Panc1 (cell line): ENCODE measurements around the gene SH3BP4. TPM values are rescaled to one million over a fixed set of nuclear protein-coding genes. Genes with fewer than 3 reads are reported as not detected.
A peak's percentile ranks its signal among the peaks of the same experiment; 100 is the strongest.

Experiments used
- ATAC-seq: fragments of 200-7000 bp; cut with Tn5 transposase; 2 replicates; pipeline ENCODE4 v1.9.1; 2020; ENCODE audit warnings: mild to moderate bottlenecking, moderate library complexity
- BruUV-seq: library from RNA; stranded (reverse); fragments of 400-500 nt; replicated peaks from 2 replicates; lab custom pipeline; 2021; lab: Mats Ljungman, UMichigan
- CTCF ChIA-PET: fragments of 300-600 bp; sonication (Branson Sonifier 250); formaldehyde crosslinking; loops from one replicate; lab custom pipeline; 2022; ENCODE audit warnings: antibody characterized with exemption; lab: Charles Lee
- POLR2A ChIA-PET: fragments of 300-600 bp; sonication (Branson Sonifier 250); formaldehyde crosslinking; loops from one replicate; lab custom pipeline; 2022; ENCODE audit warnings: antibody characterized with exemption; lab: Charles Lee
- DNase-seq: peaks from one replicate; pipeline ENCODE4 v3.0.0-alpha.2; 2010; ENCODE audit warnings: low read depth, low spot score
- H3K27ac ChIP-seq: 2 replicates; pipeline ENCODE4 v1.5.1; 2011; ENCODE audit warnings: mild to moderate bottlenecking, low read length, inconsistent platforms
- H3K27me3 ChIP-seq: fragments of 200-500 bp; sonication (Bioruptor generic); 2 replicates; pipeline ENCODE4 v1.6.0; 2014; ENCODE audit warnings: low read length, inconsistent platforms; ENCODE audit not compliant: control insufficient read depth, insufficient read depth
- H3K36me3 ChIP-seq: fragments of 200-500 bp; sonication (Bioruptor generic); 2 replicates; pipeline ENCODE4 v1.5.1; 2014; ENCODE audit warnings: inconsistent platforms, mild to moderate bottlenecking, low read length, moderate library complexity; ENCODE audit not compliant: control insufficient read depth, insufficient read depth
- H3K4me1 ChIP-seq: 2 replicates; pipeline ENCODE4 v1.5.1; 2011; ENCODE audit warnings: inconsistent platforms, mild to moderate bottlenecking, low read length, moderate library complexity; ENCODE audit not compliant: control insufficient read depth, insufficient read depth
- H3K4me3 ChIP-seq, 2 experiments: 2 replicates each; pipeline ENCODE4 v1.5.1; 2011 to 2012; ENCODE audit warnings: low read depth in 2 of 2, low read length in 2 of 2, mild to moderate bottlenecking in 2 of 2, inconsistent platforms in 1 of 2, moderate library complexity in 1 of 2
- H3K9me3 ChIP-seq: fragments of 200-500 bp; sonication (Bioruptor generic); 2 replicates; pipeline ENCODE4 v1.5.1; 2014; ENCODE audit warnings: low read depth, mild to moderate bottlenecking, inconsistent platforms, low read length, moderate library complexity; ENCODE audit not compliant: control insufficient read depth, insufficient read depth
- POLR2AphosphoS5 ChIP-seq: IDR thresholded peaks from 2 replicates; pipeline ENCODE4 v1.6.1; 2012; ENCODE audit warnings: mild to moderate bottlenecking, low read depth, low read length, moderate library complexity
- SIN3A ChIP-seq: IDR thresholded peaks from 2 replicates; pipeline ENCODE4 v1.6.1; 2012; ENCODE audit warnings: low read depth, mild to moderate bottlenecking, low read length, moderate library complexity, borderline replicate concordance; ENCODE audit not compliant: insufficient read depth
- TCF7L2 ChIP-seq: IDR thresholded peaks from 2 replicates; pipeline ENCODE4 v1.6.1; 2011; ENCODE audit warnings: mild to moderate bottlenecking, low read depth, low read length, inconsistent platforms
- in situ Hi-C: cut with HindIII; loops from 2 replicates; pipeline ENCODE4 v1.10.0; 2016; ENCODE audit warnings: low sequenced_read_pairs, low pct_unique_long_range_greater_than_20kb
- intact Hi-C: fragments of 100-400 bp; cut with micrococcal nuclease; formaldehyde crosslinking; loops from one replicate; pipeline ENCODE4 v1.10.0; 2022; ENCODE audit not compliant: unreplicated experiment
- total RNA-seq: library from RNA; stranded (reverse); gene quantifications from one replicate; pipeline ENCODE4 v1.2.1, GENCODE V29; 2021; ENCODE audit not compliant: unreplicated experiment
- TF ChIP-seq, protein P1 (sequence below), 2 experiments: IDR thresholded peaks; 2 replicates each; pipeline ENCODE4 v1.6.1; 2011 to 2012; ENCODE audit warnings: low read depth in 2 of 2, control low read depth in 1 of 2, low read length in 1 of 2, mild to moderate bottlenecking in 1 of 2, moderate library complexity in 1 of 2; ENCODE audit not compliant: insufficient read depth in 1 of 2
- TF ChIP-seq, protein P2 (sequence below): fragments of 450-650 bp; IDR thresholded peaks from 2 replicates; pipeline ENCODE4 v1.5.1; 2017; ENCODE audit warnings: mild to moderate bottlenecking

Gene SH3BP4
- total RNA-seq, 1 experiment from 2014 or later: 133 TPM

DNA sequence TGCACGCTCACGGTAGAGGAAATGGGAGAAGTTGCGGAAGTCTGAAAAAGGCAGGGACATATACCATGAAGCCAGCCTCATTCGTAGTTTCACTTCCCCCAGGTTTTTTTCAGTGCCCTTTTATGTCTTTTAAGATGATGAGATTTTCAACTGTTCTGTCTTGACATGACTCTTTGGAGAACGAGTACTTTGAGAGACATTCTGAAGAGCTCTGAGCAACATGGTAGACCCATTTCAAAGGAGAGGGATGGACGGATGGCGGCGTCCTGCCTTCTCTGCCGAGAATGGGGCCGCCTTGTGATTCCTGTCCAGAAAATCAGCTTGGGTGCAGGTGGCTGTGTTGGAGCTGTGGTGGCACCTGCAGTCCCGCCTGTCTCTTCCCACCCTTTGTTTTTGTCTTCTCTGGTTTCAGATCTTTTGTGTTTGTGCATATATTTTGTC, 41.7 kb downstream of the SH3BP4 start:
- no peak for ATAC-seq
- Histone ChIP-seq H3K9me3 (no peaks in the 10 kb centered on the region), H3K36me3 (peaks cover 2% of the 10 kb centered on the region), H3K27me3 (no peaks in the 10 kb centered on the region), H3K4me3 (no peak overlapping the region), H3K27ac (peak overlapping the region; percentile 44; the same call in 1 of the 2 replicates), H3K4me1 (peaks cover 74% of the 10 kb centered on the region)
- no TSS peak for BruUV-seq
- TF ChIP-seq TCF7L2: no peak
- TF ChIP-seq, protein P1, sequence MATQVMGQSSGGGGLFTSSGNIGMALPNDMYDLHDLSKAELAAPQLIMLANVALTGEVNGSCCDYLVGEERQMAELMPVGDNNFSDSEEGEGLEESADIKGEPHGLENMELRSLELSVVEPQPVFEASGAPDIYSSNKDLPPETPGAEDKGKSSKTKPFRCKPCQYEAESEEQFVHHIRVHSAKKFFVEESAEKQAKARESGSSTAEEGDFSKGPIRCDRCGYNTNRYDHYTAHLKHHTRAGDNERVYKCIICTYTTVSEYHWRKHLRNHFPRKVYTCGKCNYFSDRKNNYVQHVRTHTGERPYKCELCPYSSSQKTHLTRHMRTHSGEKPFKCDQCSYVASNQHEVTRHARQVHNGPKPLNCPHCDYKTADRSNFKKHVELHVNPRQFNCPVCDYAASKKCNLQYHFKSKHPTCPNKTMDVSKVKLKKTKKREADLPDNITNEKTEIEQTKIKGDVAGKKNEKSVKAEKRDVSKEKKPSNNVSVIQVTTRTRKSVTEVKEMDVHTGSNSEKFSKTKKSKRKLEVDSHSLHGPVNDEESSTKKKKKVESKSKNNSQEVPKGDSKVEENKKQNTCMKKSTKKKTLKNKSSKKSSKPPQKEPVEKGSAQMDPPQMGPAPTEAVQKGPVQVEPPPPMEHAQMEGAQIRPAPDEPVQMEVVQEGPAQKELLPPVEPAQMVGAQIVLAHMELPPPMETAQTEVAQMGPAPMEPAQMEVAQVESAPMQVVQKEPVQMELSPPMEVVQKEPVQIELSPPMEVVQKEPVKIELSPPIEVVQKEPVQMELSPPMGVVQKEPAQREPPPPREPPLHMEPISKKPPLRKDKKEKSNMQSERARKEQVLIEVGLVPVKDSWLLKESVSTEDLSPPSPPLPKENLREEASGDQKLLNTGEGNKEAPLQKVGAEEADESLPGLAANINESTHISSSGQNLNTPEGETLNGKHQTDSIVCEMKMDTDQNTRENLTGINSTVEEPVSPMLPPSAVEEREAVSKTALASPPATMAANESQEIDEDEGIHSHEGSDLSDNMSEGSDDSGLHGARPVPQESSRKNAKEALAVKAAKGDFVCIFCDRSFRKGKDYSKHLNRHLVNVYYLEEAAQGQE (IDR thresholded peaks at IDR 0.05; ENCODE audit: insufficient read depth in 1 of 2, low read depth in 2 of 2, low read length in 1 of 2): no peak
- intact Hi-C loops: no loop called here
- CTCF ChIA-PET: no interaction called here
- in situ Hi-C loops: no loop called here
- POLR2A ChIA-PET: no interaction called here
- no peak for DNase-seq

DNA sequence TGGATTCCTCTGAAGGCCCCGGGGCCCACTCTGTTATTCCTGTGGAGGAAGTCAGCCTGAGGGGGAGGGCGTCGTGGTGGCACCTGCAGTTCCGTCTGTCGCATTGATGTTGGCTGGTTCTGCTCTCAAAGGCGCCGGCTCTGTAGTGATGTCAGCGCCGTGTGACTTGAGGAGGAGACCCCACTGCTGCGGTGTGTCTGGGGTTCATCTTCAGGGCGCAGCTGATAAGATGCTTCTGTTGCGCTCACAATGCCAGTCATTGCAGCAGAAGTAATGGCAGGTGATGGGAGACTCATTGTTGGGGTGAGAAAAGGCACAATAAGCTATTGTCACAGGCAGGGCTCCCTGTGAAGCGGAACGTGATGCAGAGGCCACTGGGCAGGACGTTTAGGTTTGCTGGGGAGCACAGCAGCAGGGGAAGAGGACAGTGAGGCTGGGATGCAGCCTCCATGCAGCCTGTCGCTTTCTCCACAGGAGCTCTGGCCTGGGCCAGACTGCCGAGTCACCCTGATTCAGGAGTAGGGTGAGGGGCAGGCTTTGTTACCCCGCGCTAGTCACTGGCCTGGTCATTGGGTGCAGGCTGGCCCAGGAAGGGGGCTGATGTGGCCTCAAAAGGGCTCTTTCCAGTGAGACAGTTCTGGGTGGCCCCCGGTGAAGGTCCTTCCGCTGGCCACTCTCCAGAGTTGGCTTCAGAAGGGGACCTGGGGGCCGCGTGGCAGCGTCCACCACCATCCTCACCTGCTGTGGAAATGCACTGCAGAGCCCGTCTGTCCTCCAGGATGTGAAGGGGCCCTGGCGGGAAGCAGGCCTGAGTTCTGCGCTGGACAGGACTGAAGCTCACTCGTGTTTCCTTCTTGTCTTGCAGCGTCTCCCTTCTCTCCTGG, 42.9 kb downstream of the SH3BP4 start:
- CTCF ChIA-PET: no interaction called here
- H3K36me3 ChIP-seq: peaks cover 2% of the 10 kb centered on the region
- DNase-seq (no peak), ATAC-seq (no peak)
- H3K9me3 ChIP-seq: no peaks in the 10 kb centered on the region
- in situ Hi-C loops: no loop called here
- intact Hi-C loops: no loop called here
- no TSS peak for BruUV-seq
- no peaks in the 10 kb centered on the region for H3K27me3 ChIP-seq
- peaks cover 77% of the 10 kb centered on the region for H3K4me1 ChIP-seq
- POLR2A ChIA-PET: no interaction called here
- no peak overlapping the region for H3K4me3 ChIP-seq
- H3K27ac ChIP-seq: peak overlapping the region; percentile 44
- TF ChIP-seq, protein P1 (IDR thresholded peaks at IDR 0.05; ENCODE audit: insufficient read depth in 1 of 2, low read depth in 2 of 2, low read length in 1 of 2): no peak
- TF ChIP-seq POLR2AphosphoS5 (no peak; the same call in 1 of the 2 replicates), TCF7L2 (no peak), SIN3A (no peak)
- TF ChIP-seq, protein P2, sequence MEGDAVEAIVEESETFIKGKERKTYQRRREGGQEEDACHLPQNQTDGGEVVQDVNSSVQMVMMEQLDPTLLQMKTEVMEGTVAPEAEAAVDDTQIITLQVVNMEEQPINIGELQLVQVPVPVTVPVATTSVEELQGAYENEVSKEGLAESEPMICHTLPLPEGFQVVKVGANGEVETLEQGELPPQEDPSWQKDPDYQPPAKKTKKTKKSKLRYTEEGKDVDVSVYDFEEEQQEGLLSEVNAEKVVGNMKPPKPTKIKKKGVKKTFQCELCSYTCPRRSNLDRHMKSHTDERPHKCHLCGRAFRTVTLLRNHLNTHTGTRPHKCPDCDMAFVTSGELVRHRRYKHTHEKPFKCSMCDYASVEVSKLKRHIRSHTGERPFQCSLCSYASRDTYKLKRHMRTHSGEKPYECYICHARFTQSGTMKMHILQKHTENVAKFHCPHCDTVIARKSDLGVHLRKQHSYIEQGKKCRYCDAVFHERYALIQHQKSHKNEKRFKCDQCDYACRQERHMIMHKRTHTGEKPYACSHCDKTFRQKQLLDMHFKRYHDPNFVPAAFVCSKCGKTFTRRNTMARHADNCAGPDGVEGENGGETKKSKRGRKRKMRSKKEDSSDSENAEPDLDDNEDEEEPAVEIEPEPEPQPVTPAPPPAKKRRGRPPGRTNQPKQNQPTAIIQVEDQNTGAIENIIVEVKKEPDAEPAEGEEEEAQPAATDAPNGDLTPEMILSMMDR: no peak
